C4-2B (cell line): Measurements from ENCODE around the gene COL4A2.

Source experiments
- CTCF ChIP-seq: fragments of 450-650 bp; conservative IDR thresholded peaks from 2 replicates; pipeline ENCODE4 v1.5.1; 2017; ENCODE audit warnings: mild to moderate bottlenecking
- ZFX ChIP-seq: fragments of 450-650 bp; IDR thresholded peaks from 2 replicates; pipeline ENCODE4 v1.6.1; 2017

GRCh38 chr13:110345266-110345665 lies 38.2 kb downstream of the COL4A2 start:
- TF ChIP-seq CTCF: no peak
- no peak for TF ChIP-seq ZFX
